Dermis blood vessel endothelial cell (primary cell): ENCODE measurements around the gene CIDEA. TPM values are rescaled to one million over a fixed set of nuclear protein-coding genes. Genes with fewer than 3 reads are reported as not detected.

Experiments used
- DNase-seq: peaks from one replicate; pipeline ENCODE4 v3.0.0; 2010
- total RNA-seq: library from RNA; depleted of rRNA; stranded (reverse); fragments of >200 nt; gene quantifications from 2 replicates; pipeline ENCODE4 v1.2.3, GENCODE V29; 2014

The CIDEA gene
- total RNA-seq, 1 donor from 2014 or later, result 1.2 TPM

GRCh38 chr18:12276736-12277554 is 22.8 kb downstream of the CIDEA start:
- DNase-seq, result no peak

GRCh38 chr18:12278215-12278671 is 24.1 kb downstream of the CIDEA start:
- DNase-seq, result peak; percentile 25

GRCh38 chr18:12278741-12279682 is 24.9 kb downstream of the CIDEA start:
- DNase-seq, result peak; percentile 98

- no peak for DNase-seq
Measured at GRCh38 chr18:12279781-12280531, 25.8 kb downstream of the CIDEA start.

- no peak for DNase-seq
Measured at GRCh38 chr18:12281861-12282260, 27.7 kb downstream of the CIDEA start.

GRCh38 chr18:12282442-12283039 is 28.4 kb downstream of the CIDEA start:
- DNase-seq, result peak; percentile 71

GRCh38 chr18:12283256-12283655 is 29.1 kb downstream of the CIDEA start:
- DNase-seq, result peak; percentile 51

GRCh38 chr18:12283666-12284065 is 29.5 kb downstream of the CIDEA start:
- DNase-seq, result no peak

- DNase-seq, result no peak
Measured at GRCh38 chr18:12287131-12287681, 33.0 kb downstream of the CIDEA start.

- peak; percentile 48 for DNase-seq
Measured at GRCh38 chr18:12287684-12288402, 33.7 kb downstream of the CIDEA start.

- no peak for DNase-seq
Measured at GRCh38 chr18:12288403-12288755, 34.2 kb downstream of the CIDEA start.

GRCh38 chr18:12290086-12290485 is 35.9 kb downstream of the CIDEA start:
- DNase-seq, result no peak

- DNase-seq, result no peak
Measured at GRCh38 chr18:12291161-12291560, 37.0 kb downstream of the CIDEA start.

- no peak for DNase-seq
Measured at GRCh38 chr18:12291690-12292089, 37.5 kb downstream of the CIDEA start.

GRCh38 chr18:12293831-12294230 is 39.7 kb downstream of the CIDEA start:
- DNase-seq, result no peak

- DNase-seq, result peak; percentile 88
Measured at GRCh38 chr18:12295389-12296086, 41.4 kb downstream of the CIDEA start.

- peak; percentile 66 for DNase-seq
Measured at GRCh38 chr18:12296087-12296403, 41.9 kb downstream of the CIDEA start.

- DNase-seq, result peak; percentile 70
Measured at GRCh38 chr18:12296457-12296856, 42.3 kb downstream of the CIDEA start.

- DNase-seq, result no peak
Measured at GRCh38 chr18:12299862-12300261, 45.7 kb downstream of the CIDEA start.

GRCh38 chr18:12301263-12302005 is 47.3 kb downstream of the CIDEA start:
- DNase-seq, result no peak
